ENCODE measurements around the gene MMP8. TPM values are rescaled to one million over a fixed set of nuclear protein-coding genes. Genes with fewer than 3 reads are reported as not detected.

Gene MMP8
- polyA plus RNA-seq, 1 donor from 2014 or later, result not detected

GRCh38 chr11:102716527-102716926 is 8.2 kb downstream of the MMP8 start:
- no peaks in the 10 kb centered on the region for H3K79me2 ChIP-seq (replicated peaks; ENCODE audit: insufficient read depth, low read length)
- H3K4me2 ChIP-seq (ENCODE audit: low read length), result no peak overlapping the region
- no peak overlapping the region for H3K4me3 ChIP-seq (ENCODE audit: low read length)
- no peaks in the 10 kb centered on the region for H3F3A ChIP-seq (ENCODE audit: insufficient read depth, low read length, poor library complexity, severe bottlenecking)
- H2AFZ ChIP-seq (ENCODE audit: low read depth, low read length), result no peak overlapping the region
- no peaks in the 10 kb centered on the region for H3K27me3 ChIP-seq (ENCODE audit: insufficient read depth, low read depth, low read length)
- no peak overlapping the region for H3K27ac ChIP-seq (ENCODE audit: low read length)
- H3K36me3 ChIP-seq (ENCODE audit: insufficient read depth, low read length), result no peaks in the 10 kb centered on the region
- H3K9me3 ChIP-seq (ENCODE audit: low read length), result no peaks in the 10 kb centered on the region
- H3K9me2 ChIP-seq (ENCODE audit: insufficient read depth, low read length), result no peaks in the 10 kb centered on the region
- no peak overlapping the region for H3K9ac ChIP-seq (ENCODE audit: low read length)
- TF ChIP-seq MXI1 (conservative IDR thresholded peaks at IDR 0.05; ENCODE audit: poor library complexity, severe bottlenecking) (no peak), CTCF (IDR thresholded peaks at IDR 0.05; ENCODE audit: poor library complexity, severe bottlenecking) (no peak), SMC3 (conservative IDR thresholded peaks at IDR 0.05; ENCODE audit: poor library complexity) (no peak), EP300 (conservative IDR thresholded peaks at IDR 0.05; ENCODE audit: poor library complexity, severe bottlenecking) (no peak), TAF1 (IDR thresholded peaks at IDR 0.05; ENCODE audit: low read depth) (no peak), REST (IDR thresholded peaks at IDR 0.05; ENCODE audit: borderline replicate concordance) (no peak), RAD21 (conservative IDR thresholded peaks at IDR 0.05) (no peak), POLR2AphosphoS5 (IDR thresholded peaks at IDR 0.05) (no peak), EZH2 (IDR thresholded peaks at IDR 0.05; ENCODE audit: borderline replicate concordance, insufficient read depth, low read length, poor library complexity, severe bottlenecking) (no peak)
- no peaks in the 10 kb centered on the region for H4K20me1 ChIP-seq (ENCODE audit: insufficient read depth)

GRCh38 chr11:102712137-102712536 is 12.6 kb downstream of the MMP8 start:
- no peaks in the 10 kb centered on the region for H3K27me3 ChIP-seq (ENCODE audit: insufficient read depth, low read depth, low read length)
- no peak overlapping the region for H2AFZ ChIP-seq (ENCODE audit: low read depth, low read length)
- H3K9ac ChIP-seq (ENCODE audit: low read length), result no peak overlapping the region
- no peaks in the 10 kb centered on the region for H3K9me2 ChIP-seq (ENCODE audit: insufficient read depth, low read length)
- no peaks in the 10 kb centered on the region for H3F3A ChIP-seq (ENCODE audit: insufficient read depth, low read length, poor library complexity, severe bottlenecking)
- H4K20me1 ChIP-seq (ENCODE audit: insufficient read depth), result no peaks in the 10 kb centered on the region
- no peaks in the 10 kb centered on the region for H3K79me2 ChIP-seq (replicated peaks; ENCODE audit: insufficient read depth, low read length)
- no peaks in the 10 kb centered on the region for H3K9me3 ChIP-seq (ENCODE audit: low read length)
- no peak overlapping the region for H3K4me3 ChIP-seq (ENCODE audit: low read length)
- no peaks in the 10 kb centered on the region for H3K36me3 ChIP-seq (ENCODE audit: insufficient read depth, low read length)
- no peak overlapping the region for H3K27ac ChIP-seq (ENCODE audit: low read length)
- no peak for TF ChIP-seq TAF1 (IDR thresholded peaks at IDR 0.05; ENCODE audit: low read depth)
- no peak for TF ChIP-seq REST (IDR thresholded peaks at IDR 0.05; ENCODE audit: borderline replicate concordance)
- no peak for TF ChIP-seq EZH2 (IDR thresholded peaks at IDR 0.05; ENCODE audit: borderline replicate concordance, insufficient read depth, low read length, poor library complexity, severe bottlenecking)
- no peak for TF ChIP-seq MXI1 (conservative IDR thresholded peaks at IDR 0.05; ENCODE audit: poor library complexity, severe bottlenecking)
- H3K4me2 ChIP-seq (ENCODE audit: low read length), result no peak overlapping the region
